AG09319 (cell line): Measurements from ENCODE around the gene PAPOLG.
"Not testable (repeated sequence)": the region's sequence is repeated elsewhere in the genome, so short reads cannot be mapped to it uniquely, and the experiment has no call there.

Source experiments
- DNase-seq: peaks from one replicate; pipeline ENCODE4 v3.0.0-alpha.2; 2010; ENCODE audit warnings: low read depth; ENCODE audit errors: extremely low read depth
- CTCF ChIP-seq: IDR thresholded peaks from 2 replicates; pipeline ENCODE4 v1.5.1; 2011; ENCODE audit warnings: low read depth, mild to moderate bottlenecking, inconsistent platforms, low read length, moderate library complexity

PAPOLG gene

GRCh38 chr2:60823694-60824305 is 67.7 kb downstream of the PAPOLG start:
- TF ChIP-seq CTCF = no peak
- no peak for DNase-seq

DNA sequence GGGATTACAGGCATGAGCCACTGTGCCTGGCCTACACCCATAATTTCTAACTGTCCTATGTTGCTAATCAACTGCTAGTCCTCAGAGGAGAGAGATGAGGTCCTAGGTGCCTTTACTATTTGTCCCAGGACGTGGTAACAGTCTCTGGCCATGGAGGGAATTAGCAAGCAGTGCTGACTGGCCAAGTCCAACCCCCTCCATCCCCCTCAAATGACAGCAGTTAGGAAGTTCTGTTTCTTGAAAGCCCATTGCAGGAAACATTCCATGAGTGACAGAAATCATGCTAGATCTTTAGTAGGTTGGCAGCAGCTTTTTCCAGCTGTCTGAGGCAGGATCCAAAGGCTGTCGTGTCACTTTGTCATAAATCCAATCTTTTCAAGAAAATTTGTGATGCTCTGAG is 69.6 kb downstream of the PAPOLG start:
- no peak for DNase-seq
- no peak for TF ChIP-seq CTCF

GRCh38 chr2:60826111-60826510 is 70.0 kb downstream of the PAPOLG start:
- no peak for TF ChIP-seq CTCF
- DNase-seq = no peak

DNA sequence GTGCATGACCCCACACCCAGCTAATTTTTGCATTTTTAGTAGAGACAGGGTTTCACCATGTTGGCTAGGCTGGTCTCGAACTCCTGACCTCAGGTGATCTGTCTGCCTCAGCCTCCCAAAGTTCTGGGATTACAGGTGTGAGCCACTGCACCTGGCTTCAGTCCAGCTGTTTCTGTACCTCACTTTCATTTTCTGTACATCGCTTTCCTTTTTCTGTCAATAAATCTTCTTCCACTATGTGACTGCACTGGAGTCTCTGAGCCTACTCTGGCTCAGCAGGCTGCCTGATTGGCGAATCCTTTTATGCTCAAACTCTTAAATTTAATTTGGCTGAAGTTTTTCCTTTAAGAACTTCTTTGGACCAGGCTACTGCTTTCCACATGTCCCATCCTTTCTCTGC is 70.8 kb downstream of the PAPOLG start:
- DNase-seq = not testable (repeated sequence)

DNA sequence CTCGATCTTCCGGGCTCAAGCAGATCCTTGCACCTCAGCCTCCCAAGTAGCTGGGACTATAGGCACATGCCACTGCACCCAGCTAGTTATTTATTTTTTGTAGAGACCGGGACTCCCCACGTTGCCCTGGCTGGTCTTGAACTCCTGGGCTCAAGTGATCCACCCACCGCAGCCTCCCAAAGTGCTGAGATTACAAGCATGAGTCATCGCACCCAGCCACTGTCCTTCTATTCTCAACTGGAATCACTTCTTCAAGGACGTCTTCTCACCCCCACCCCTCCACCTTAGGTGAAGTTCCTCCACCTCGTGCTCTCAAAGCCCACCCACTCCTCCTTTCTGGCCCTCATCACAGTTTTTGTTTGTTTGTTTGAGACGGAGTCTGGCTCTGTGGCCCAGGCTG is 71.3 kb downstream of the PAPOLG start:
- no peak for DNase-seq
- TF ChIP-seq CTCF = no peak

DNA sequence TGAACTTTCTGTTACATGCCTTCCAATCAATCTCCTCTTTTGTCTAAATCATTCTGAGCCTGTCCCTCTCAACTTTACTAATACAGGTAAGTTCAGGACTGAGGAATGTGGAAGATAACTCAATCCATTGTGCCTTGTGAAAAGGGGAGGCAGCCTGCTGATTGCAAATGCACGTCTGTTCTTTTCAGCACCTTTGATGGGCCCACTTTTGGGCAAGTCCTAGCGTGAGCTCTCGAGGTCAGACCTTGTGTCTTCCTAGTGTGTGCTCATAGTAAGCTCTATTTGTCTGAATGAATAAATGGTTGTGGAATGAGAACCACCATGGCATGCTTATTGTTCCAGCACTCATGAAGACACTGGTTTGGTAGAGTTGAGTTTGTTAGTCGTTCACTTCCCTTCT is 74.9 kb downstream of the PAPOLG start:
- no peak for DNase-seq
- TF ChIP-seq CTCF = no peak

GRCh38 chr2:60831921-60832320 is 75.9 kb downstream of the PAPOLG start:
- no peak for DNase-seq
- TF ChIP-seq CTCF = no peak

GRCh38 chr2:60832621-60833020 is 76.6 kb downstream of the PAPOLG start:
- no peak for TF ChIP-seq CTCF
- DNase-seq = no peak
